OCI-LY3 (cell line): ENCODE results near the gene GSG1L.

Experiments used
- CTCF ChIP-seq: fragments of 200-600, 300-600 bp; sonication (generic); IDR thresholded peaks from 2 replicates; pipeline ENCODE4 v1.5.1; 2014; ENCODE audit warnings: antibody characterized with exemption, low read length, low read depth
- EZH2phosphoT487 ChIP-seq: fragments of 200-600 bp; shearing (Covaris generic); IDR thresholded peaks from 2 replicates; pipeline ENCODE4 v1.6.1; 2018; ENCODE audit warnings: antibody characterized with exemption, mixed run types, low read depth

DNA sequence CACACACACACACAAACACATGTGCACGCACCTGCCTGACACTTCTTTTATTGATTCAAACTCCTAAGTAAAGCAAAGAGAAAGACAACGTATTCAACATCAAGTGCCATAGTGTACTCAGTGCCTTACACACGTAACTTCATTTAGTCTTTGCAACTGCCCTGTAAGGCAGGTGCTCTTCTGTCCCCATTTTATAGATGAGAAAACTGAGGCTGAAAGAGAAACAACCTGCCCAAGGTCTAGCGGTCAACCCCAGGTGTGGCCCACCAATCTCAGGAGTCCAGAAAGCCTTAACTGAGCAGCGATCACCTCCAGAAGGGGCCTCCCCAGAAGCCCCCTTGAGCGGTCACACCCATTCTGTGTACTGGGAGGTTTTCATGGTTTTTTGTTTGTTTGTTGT lies 10.3 kb upstream of the GSG1L start:
- TF ChIP-seq CTCF (no peak), EZH2phosphoT487 (no peak)
